ENCODE results near the gene FOXA1.
A peak's percentile ranks its signal among the peaks of the same experiment; 100 is the strongest.

Gene FOXA1

GRCh38 chr14:37601865-37602264 lies 6.8 kb upstream of the FOXA1 start:
- DNase-seq: no peak

DNA sequence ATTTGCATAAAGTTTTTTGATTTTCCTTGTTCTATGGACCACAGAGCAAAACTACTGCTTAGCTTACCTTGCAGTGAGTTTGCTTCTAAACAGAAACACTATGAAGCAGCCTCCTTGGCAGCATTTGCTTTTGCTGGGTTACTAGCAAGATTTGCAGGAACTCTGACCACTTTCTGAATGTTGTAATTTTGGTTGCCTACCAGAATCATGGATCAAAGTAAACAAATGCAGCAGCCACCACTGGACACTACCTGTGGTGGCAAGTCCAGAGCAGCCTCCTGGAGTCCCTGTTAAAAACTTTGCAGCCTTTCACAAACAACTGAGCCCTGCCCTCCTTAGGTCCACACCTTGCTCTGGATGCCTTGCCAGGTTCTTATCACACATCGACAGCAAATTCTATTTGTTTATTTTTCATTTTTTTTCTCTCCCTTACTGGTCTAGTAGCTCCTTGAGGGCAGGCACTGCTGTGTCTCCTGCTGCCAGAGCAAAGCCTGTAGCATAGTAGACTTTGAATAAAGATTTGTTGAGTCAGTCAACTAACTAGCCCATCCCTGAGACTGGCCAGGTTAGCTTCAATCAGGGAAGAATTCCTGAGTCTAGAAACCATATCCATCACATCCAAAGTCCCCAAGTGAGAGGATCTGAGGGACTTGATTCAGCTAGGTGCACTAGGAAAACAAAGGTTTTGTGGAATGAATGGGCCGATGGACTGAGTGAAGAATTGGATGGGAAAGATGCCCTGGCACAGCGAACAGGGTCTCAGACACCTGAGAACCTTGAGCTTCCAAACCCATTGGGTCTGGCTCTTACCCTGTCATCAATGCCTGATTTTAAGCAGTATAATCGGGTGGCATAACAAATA lies 6.1 kb upstream of the FOXA1 start:
- DNase-seq: no peak

DNA sequence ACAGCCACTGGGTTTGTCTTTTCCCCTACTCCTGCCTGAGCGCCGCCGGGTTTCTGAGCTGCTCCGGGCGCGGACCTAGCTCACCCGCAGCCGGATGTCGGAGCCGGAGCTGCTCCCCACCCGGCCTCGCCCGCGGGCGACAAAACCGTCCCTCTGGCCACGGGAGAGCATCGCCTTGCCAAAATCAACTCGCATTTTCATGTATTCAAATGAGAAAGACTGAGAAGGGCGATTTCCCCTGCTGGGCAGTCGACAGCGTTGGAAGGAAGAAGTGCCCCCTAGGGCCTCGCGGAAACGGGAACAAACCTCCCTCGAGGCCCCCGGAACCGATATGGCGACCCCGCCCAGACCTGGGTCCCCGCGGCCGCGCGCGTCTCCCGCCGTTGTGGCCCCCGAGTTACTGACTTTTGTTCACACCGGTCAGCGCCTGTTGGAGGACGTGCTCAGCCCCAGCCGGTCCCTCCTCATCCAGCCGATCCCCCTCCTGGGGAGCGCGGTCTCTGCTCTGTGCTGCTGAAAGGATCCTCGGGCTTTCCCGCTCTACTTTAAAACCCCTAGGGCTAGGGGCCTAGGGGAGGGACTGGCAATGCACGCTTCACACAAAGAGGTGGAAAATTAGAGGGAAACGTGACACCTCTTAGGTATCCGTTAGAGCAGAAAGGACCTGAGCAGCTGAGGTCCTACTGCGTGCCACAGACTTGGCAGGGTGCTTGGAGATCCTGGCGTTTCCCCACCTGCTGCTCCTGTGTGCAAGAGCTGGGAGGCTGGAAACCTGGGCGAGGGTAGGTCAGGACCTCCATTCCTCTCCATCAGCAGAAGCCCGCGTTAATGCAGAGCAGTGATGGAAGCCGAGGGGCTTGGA lies 4.7 kb upstream of the FOXA1 start:
- no peak for DNase-seq

DNA sequence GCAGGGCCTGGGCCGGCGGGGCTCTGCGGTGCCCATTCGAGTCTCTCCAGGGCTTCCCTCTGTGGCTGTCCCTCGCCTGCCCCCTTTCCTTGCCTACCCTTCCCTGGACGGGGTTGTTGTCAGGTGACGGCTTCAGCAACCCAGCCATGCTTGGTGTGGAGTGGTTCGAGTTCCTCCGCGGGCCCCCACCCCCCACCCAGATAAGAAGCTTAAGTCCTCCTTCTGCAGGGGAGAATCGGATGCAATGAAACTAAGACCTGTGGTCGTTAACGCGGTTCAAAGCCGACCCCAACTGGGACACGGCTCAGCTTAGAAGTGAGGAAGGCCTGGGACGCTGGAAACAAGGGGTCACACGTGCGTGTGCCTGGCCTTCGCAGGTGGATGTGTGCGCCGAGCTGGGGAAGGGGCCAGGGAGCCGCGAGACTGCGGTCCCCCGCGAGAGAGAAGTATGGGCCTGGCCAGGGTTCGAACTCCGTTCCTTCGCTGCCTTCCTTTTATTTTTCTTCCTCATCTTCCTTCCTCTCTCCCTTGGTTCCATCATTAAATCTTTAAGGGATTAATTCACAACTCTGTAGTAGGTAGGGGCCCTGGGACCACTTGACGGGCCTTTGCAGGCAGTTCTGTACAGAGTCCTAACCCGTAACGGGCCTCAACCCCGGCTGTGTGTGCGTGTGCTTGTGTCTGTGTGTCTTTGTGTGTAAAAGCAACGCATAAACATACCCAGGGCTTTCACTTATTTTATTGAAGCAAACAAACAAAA lies 3.9 kb upstream of the FOXA1 start:
- DNase-seq: no peak

GRCh38 chr14:37597914-37598746 lies 3.1 kb upstream of the FOXA1 start:
- no peak for DNase-seq

DNA sequence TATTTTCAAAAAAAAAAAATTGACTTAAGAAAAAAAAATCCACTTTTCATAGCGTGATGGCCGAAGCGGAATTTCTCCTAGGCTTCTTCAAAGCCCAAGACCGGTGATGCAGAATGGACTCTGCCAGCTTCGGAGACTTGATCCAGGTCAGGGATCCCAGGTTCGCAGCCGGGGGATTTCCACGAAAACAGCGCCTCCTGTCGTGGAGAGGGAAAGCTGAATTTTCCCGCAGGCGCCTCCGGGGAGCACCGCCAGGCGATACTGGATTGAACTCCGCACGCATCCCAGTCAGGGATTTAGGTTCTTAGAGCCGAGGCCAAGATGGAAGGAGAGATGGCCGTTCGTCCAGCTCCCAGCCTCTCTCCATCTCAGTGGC lies 2.5 kb upstream of the FOXA1 start:
- DNase-seq: no peak

- DNase-seq: no peak
Observed at GRCh38 chr14:37596790-37597472, 1.9 kb upstream of the FOXA1 start.

DNA sequence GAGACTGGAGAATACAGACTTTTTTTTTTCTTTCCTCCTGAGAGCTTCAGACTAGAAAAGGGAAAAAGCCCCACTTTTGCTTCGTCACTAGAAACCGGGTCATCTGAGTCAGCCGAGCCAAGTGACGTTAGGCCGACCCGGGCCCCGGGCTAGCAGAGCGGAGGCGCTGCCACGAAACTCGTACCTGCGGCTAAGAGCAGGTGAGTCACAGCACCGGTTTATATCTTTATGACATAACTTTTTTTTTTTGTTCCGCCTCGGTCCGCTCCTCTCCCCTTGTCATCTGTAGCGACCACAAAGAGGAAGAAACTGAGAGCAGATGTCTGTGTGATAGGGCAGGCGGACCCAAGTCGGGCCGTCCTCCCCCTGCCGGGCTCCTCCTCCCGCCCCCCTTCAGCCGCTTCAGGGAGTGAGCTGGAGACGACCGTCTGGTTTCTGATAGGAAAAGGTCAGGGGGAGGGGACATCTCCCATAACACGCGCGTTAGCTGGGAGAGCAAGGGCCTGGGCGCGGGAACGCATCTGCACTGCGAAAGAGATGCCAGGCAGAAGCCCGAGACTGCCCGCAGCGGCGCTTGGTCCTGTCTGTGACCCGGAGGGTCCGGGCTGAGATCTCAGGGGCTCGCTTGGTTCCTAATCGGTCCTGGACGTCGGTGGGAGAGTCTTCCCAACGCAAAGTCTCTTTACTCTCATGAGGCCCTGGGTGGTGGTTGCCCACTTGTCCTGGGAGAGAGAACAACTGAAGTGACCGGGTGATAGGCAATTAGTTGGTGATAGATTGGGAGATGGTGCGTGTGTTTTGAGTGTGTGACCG lies 966 bp upstream of the FOXA1 start:
- DNase-seq: peak; percentile 73

GRCh38 chr14:37594238-37594970 lies 645 bp downstream of the FOXA1 start:
- DNase-seq: no peak

- no peak for DNase-seq
Observed at GRCh38 chr14:37593511-37594237, 1.4 kb downstream of the FOXA1 start.

DNA sequence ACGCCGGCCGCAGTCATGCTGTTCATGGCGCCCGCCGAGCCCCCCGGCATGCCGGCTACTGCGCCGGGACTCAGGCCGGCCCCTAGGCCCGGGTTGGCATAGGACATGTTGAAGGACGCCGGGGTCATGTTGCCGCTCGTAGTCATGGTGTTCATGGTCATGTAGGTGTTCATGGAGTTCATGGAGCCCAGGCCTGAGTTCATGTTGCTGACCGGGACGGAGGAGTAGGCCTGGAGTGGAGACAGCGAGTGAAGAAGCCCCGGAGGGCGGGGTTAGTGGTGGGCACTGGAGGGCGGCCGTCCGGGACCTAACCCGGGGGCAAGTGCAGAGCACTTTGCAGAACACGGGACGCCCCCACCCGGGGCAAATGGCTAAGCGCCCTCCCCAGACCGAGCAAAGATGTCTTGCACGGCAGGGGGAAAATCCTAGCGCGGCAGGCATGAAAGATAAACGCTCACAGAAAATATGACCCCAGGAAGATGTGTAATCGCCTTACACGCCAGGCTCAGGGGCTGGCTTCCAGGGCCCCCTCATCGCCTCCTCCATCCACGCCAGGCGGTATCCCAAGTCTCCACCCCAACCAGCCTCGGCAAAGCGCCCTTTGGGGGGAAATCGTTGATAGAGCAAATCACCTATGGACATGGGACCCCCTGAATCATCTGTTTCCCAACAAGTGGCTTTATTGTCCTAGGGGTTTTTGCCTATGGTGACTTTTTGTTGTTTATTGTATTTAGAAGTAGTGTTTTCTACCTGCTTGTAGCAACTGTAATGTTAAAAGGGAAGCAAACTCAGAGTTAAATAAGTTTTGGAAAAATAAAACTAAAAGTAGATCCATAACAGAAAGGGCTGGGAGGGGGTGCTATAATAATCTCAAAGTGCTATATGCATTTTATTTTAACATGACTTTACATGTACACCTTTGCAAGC lies 2.3 kb downstream of the FOXA1 start:
- DNase-seq: no peak

DNA sequence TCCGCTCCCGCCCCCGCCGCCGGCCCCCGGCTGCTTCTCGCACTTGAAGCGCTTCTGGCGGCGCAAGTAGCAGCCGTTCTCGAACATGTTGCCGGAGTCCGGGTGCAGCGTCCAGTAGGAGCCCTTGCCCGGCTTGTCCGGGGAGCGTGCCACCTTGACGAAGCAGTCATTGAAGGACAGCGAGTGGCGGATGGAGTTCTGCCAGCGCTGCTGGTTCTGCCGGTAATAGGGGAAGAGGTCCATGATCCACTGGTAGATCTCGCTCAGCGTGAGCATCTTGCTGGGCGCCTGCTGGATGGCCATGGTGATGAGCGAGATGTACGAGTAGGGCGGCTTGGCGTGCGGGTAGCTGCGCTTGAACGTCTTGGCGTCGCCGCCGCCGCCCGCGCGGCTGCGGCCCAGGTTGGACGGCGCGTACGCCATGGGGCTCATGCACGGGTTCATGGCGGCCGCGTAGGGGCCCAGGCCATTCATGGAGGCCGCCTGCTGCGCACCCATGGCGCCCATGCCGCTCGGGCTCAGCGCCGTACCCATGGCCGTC lies 3.0 kb downstream of the FOXA1 start:
- DNase-seq: no peak

- DNase-seq: no peak
Observed at GRCh38 chr14:37591311-37591940, 3.6 kb downstream of the FOXA1 start.

DNA sequence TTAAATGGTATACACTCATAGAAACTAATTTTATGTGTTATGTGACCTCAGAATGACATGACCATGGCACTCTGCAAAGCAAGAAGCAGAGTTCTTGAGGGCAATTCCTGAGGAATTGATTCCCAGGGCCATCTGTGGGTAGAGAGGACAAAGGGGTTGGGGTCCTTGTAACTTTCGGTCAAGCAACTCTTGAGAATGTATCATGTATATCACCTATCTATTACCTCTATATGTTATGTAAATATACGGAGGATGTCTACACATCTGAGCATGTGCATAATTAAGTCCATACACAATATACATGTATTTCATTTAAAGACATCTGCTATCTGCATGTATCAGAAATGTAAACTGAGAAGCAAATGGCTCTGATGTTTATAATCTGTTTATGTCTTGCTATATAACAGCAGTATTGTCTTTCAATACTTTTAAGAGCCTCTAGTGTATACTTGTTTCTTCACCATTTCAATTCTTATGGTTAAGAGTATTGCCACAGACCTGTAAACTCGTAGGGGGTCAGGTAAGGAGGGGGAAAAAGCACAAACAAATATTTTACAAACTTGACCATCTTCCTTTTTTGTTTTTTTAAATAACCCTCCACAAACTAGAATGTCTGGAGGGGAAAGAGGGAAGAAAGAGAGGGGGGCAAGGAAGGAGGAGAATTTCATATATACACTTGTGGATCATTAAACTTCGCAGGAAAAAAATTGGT lies 4.5 kb downstream of the FOXA1 start:
- DNase-seq: no peak

- DNase-seq: no peak
Observed at GRCh38 chr14:37589715-37590427, 5.2 kb downstream of the FOXA1 start.

Data from stimulated activated CD4-positive, alpha-beta T cell treated with anti-CD3 and anti-CD28 coated beads, Interleukin-4, amount 100 ng/mL, for 1 hour (primary cell).